Body of pancreas (tissue), 4 donors: ENCODE measurements around the gene DYNLT4. TPM values are rescaled to one million over a fixed set of nuclear protein-coding genes. Genes with fewer than 3 reads are reported as not detected.

Experiments
- ATAC-seq: fragments of 150-250 bp; one replicate; pipeline ENCODE4 v1.9.1; 2016
- DNase-seq, 4 donors: peaks; one replicate each; pipeline ENCODE4 v3.0.0-alpha.2; 2019
- H3K27ac ChIP-seq, 4 donors: fragments of 200-600 bp; sonication (generic); 1 replicate in 3 of 4; 2 replicates in 1 of 4; pipeline versions ENCODE4 v1.5.1 to v1.6.1; 2016 to 2019; ENCODE audit warnings: mild to moderate bottlenecking in 1 of 4, mixed read lengths in 1 of 4, moderate library complexity in 1 of 4
- H3K27me3 ChIP-seq, 2 donors: fragments of 200-600 bp; sonication (generic); one replicate each; pipeline ENCODE4 v1.6.0; 2016; ENCODE audit warnings: mild to moderate bottlenecking in 1 of 2
- H3K36me3 ChIP-seq, 2 donors: fragments of 200-600 bp; sonication (generic); replicated peaks in 1 of 2; 2 replicates each; pipeline ENCODE4 v1.5.1; 2016; ENCODE audit warnings: low read depth in 2 of 2; ENCODE audit not compliant: insufficient read depth in 1 of 2
- H3K4me1 ChIP-seq: fragments of 200-600 bp; sonication (generic); one replicate; pipeline ENCODE4 v1.6.0; 2016
- H3K4me3 ChIP-seq, 2 donors: fragments of 200-600 bp; sonication (generic); 1 replicate in 1 of 2; 2 replicates in 1 of 2; pipeline ENCODE4 v1.5.1; 2016 to 2019
- H3K9me3 ChIP-seq, 3 donors: fragments of 200-600 bp; sonication (generic); 1 replicate in 2 of 3; 2 replicates in 1 of 3; pipeline ENCODE4 v1.5.1; 2016
- CTCF ChIP-seq, 7 experiments: fragments of 450-650 bp in 4 of 7; fragments of 200-600 bp in 3 of 7; sonication (generic) in 3 of 7; IDR thresholded peaks; one replicate each; pipeline ENCODE4 v1.5.1; 2016 to 2019; ENCODE audit warnings: antibody characterized with exemption in 7 of 7
- POLR2A ChIP-seq, 3 donors: fragments of 450-650 bp; IDR thresholded peaks; one replicate each; pipeline ENCODE4 v1.6.1; 2016; ENCODE audit warnings: antibody characterized with exemption in 3 of 3, mild to moderate bottlenecking in 2 of 3
- WGBS, 2 donors: methylation state at CpG; one replicate each; pipeline ENCODE4 v1.1.5; 2017; 5-methylcytosine and 5-hydroxymethylcytosine counted together
- intact Hi-C: fragments of 100-400 bp; cut with DNase I; formaldehyde crosslinking; loops from one replicate; pipeline ENCODE4 v1.15.1; 2023
- total RNA-seq, 2 donors: library from RNA; depleted of rRNA; stranded (reverse); fragments of >200 nt; gene quantifications; one replicate each; pipeline ENCODE4 v1.1.0, GENCODE V29; 2016

Gene DYNLT4
- total RNA-seq, 2 donors from 2014 or later: 2.9 TPM; not detected in 1

- no peak overlapping the region for H3K4me3 ChIP-seq
- WGBS, 2 donors: 48 to 49% methylated on average over 7 of the region's 7 CpGs
- H3K36me3 ChIP-seq: no peaks in the 10 kb centered on the region
- no peaks in the 10 kb centered on the region for H3K4me1 ChIP-seq
- ATAC-seq (no peak), DNase-seq (no peak)
- H3K27me3 ChIP-seq: no peaks in the 10 kb centered on the region
- intact Hi-C loops: no loop called here
- H3K27ac ChIP-seq: no peak overlapping the region
- TF ChIP-seq POLR2A (IDR thresholded peaks at IDR 0.05) (no peak), CTCF (IDR thresholded peaks at IDR 0.05) (no peak)
- H3K9me3 ChIP-seq: no peaks in the 10 kb centered on the region
Observed at GRCh38 chr1:44834328-44834727, 27.2 kb upstream of the DYNLT4 start.

- DNase-seq (no peak), ATAC-seq (no peak)
- no peak overlapping the region for H3K4me3 ChIP-seq
- intact Hi-C loops: no loop called here
- TF ChIP-seq CTCF (IDR thresholded peaks at IDR 0.05): no peak
- no peak for TF ChIP-seq POLR2A (IDR thresholded peaks at IDR 0.05)
- no peak overlapping the region for H3K27ac ChIP-seq
- no peaks in the 10 kb centered on the region for H3K36me3 ChIP-seq
- H3K4me1 ChIP-seq: no peaks in the 10 kb centered on the region
- H3K9me3 ChIP-seq: no peaks in the 10 kb centered on the region
- 71% methylated on average over 5 to 13 of the region's 13 CpGs for WGBS, 2 donors
- no peaks in the 10 kb centered on the region for H3K27me3 ChIP-seq
Observed at GRCh38 chr1:44832056-44832705, 25.0 kb upstream of the DYNLT4 start.

- no peak overlapping the region for H3K4me3 ChIP-seq
- 39 to 43% methylated on average over 9 of the region's 9 CpGs for WGBS, 2 donors
- TF ChIP-seq CTCF (IDR thresholded peaks at IDR 0.05): no peak
- no peak for TF ChIP-seq POLR2A (IDR thresholded peaks at IDR 0.05)
- intact Hi-C loops: no loop called here
- H3K9me3 ChIP-seq: no peaks in the 10 kb centered on the region
- no peaks in the 10 kb centered on the region for H3K27me3 ChIP-seq
- no peak overlapping the region for H3K27ac ChIP-seq
- no peak for ATAC-seq
- no peak for DNase-seq
- H3K4me1 ChIP-seq: no peaks in the 10 kb centered on the region
- no peaks in the 10 kb centered on the region for H3K36me3 ChIP-seq
Observed at GRCh38 chr1:44831516-44831915, 24.4 kb upstream of the DYNLT4 start.

- ATAC-seq (no peak), DNase-seq (no peak)
- Histone ChIP-seq H3K36me3 (no peaks in the 10 kb centered on the region), H3K27me3 (no peaks in the 10 kb centered on the region), H3K4me1 (no peaks in the 10 kb centered on the region), H3K27ac (no peak overlapping the region), H3K9me3 (no peaks in the 10 kb centered on the region), H3K4me3 (no peak overlapping the region)
- no peak for TF ChIP-seq POLR2A (IDR thresholded peaks at IDR 0.05)
- no peak for TF ChIP-seq CTCF (IDR thresholded peaks at IDR 0.05)
- WGBS, 2 donors: 86 to 91% methylated on average over 8 to 10 of the region's 10 CpGs
- intact Hi-C loops: no loop called here
Observed at GRCh38 chr1:44830900-44831304, 23.8 kb upstream of the DYNLT4 start.
